DOHH2 (cell line): ENCODE results near the gene ENDOD1.

ENCODE experiments used
- H3F3A ChIP-seq: fragments of 200-600 bp; sonication (generic), shearing (Covaris generic); 2 replicates; pipeline ENCODE4 v1.6.0; 2016; ENCODE audit warnings: antibody characterized with exemption, mild to moderate bottlenecking; ENCODE audit not compliant: control insufficient read depth, insufficient read depth
- H3K27ac ChIP-seq: fragments of 200-600 bp; sonication (generic); 2 replicates; pipeline ENCODE4 v1.5.1; 2014; ENCODE audit warnings: low read depth, mild to moderate bottlenecking, low read length, moderate library complexity
- H3K27me3 ChIP-seq: fragments of 200-600 bp; sonication (generic); 2 replicates; pipeline ENCODE4 v1.6.1; 2014; ENCODE audit warnings: mild to moderate bottlenecking, low read length, mixed read lengths; ENCODE audit not compliant: control insufficient read depth
- H3K36me3 ChIP-seq: fragments of 200-600 bp; sonication (generic); 2 replicates; pipeline ENCODE4 v1.6.1; 2014; ENCODE audit warnings: mild to moderate bottlenecking, low read length, moderate library complexity, mixed read lengths; ENCODE audit not compliant: control insufficient read depth
- H3K4me1 ChIP-seq: fragments of 200-600 bp; sonication (generic); 2 replicates; pipeline ENCODE4 v1.6.1; 2014; ENCODE audit warnings: mild to moderate bottlenecking, low read length, mixed read lengths; ENCODE audit not compliant: control insufficient read depth
- H3K4me2 ChIP-seq: fragments of 200-600 bp; sonication (generic); 2 replicates; pipeline ENCODE4 v1.6.0; 2014; ENCODE audit warnings: mild to moderate bottlenecking, low read length, moderate library complexity
- H3K4me3 ChIP-seq: fragments of 200-600 bp; sonication (generic); 2 replicates; pipeline ENCODE4 v1.5.1; 2014; ENCODE audit warnings: mild to moderate bottlenecking, low read length, mixed read lengths
- H3K79me2 ChIP-seq: fragments of 200-600 bp; sonication (generic); 2 replicates; pipeline ENCODE4 v1.6.1; 2014; ENCODE audit warnings: mild to moderate bottlenecking, low read length, mixed read lengths; ENCODE audit not compliant: control insufficient read depth
- H3K9me2 ChIP-seq: fragments of 200-600 bp; sonication (generic); replicated peaks from 2 replicates; pipeline ENCODE4 v1.6.1; 2014; ENCODE audit warnings: mild to moderate bottlenecking, low read length, mixed read lengths; ENCODE audit not compliant: control insufficient read depth
- H3K9me3 ChIP-seq: fragments of 200-600 bp; sonication (generic); 2 replicates; pipeline ENCODE4 v1.6.1; 2014; ENCODE audit warnings: antibody characterized with exemption, low read length, mixed read lengths; ENCODE audit not compliant: control insufficient read depth, insufficient read depth
- H4K20me1 ChIP-seq: fragments of 200-600 bp; sonication (generic); 2 replicates; pipeline ENCODE4 v1.6.0; 2014; ENCODE audit warnings: low read depth, mild to moderate bottlenecking, antibody characterized with exemption, low read length, moderate library complexity; ENCODE audit not compliant: control insufficient read depth, insufficient read depth
- EZH2phosphoT487 ChIP-seq: fragments of 200-600 bp; sonication (generic); IDR thresholded peaks from 2 replicates; pipeline ENCODE4 v1.6.1; 2017; ENCODE audit warnings: borderline replicate concordance, mild to moderate bottlenecking, antibody characterized with exemption, low read length, moderate library complexity, mixed read lengths
- TF ChIP-seq, protein P1 (sequence below): fragments of 200-600 bp; sonication (generic); IDR thresholded peaks from one replicate; pipeline ENCODE4 v1.5.1; 2014; ENCODE audit warnings: antibody characterized with exemption, mild to moderate bottlenecking, low read depth, low read length; ENCODE audit not compliant: poor library complexity, severe bottlenecking

Gene ENDOD1

DNA sequence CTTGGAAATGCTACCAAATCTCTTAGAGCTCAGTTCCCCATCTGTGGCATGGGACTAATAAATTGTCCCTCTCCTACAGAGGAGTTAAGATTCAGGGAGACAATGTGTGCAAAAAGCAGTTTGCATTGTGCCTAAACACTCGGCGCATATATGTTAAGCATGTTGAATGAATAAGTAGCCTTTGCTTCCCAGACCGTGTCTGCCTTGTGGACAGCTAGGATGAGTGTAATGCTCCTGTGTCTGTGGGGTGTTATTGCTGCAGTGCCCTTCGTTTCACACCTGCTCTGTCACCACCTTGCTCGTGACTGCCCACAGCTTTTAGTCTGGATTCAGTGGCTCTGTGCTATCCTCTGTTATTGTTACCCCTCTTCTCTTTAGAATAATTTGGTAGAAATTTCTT lies 14.1 kb downstream of the ENDOD1 start:
- Histone ChIP-seq H3K36me3 (no peaks in the 10 kb centered on the region), H3K79me2 (no peaks in the 10 kb centered on the region; the same call in 1 of the 2 replicates), H4K20me1 (no peaks in the 10 kb centered on the region), H3K27me3 (no peaks in the 10 kb centered on the region), H3K9me3 (no peaks in the 10 kb centered on the region), H3K4me1 (peaks cover 9% of the 10 kb centered on the region), H3K27ac (no peak overlapping the region), H3K9me2 (no peaks in the 10 kb centered on the region), H3K4me3 (no peak overlapping the region), H3F3A (no peaks in the 10 kb centered on the region), H3K4me2 (no peak overlapping the region)
- TF ChIP-seq EZH2phosphoT487, result no peak
- TF ChIP-seq, protein P1, sequence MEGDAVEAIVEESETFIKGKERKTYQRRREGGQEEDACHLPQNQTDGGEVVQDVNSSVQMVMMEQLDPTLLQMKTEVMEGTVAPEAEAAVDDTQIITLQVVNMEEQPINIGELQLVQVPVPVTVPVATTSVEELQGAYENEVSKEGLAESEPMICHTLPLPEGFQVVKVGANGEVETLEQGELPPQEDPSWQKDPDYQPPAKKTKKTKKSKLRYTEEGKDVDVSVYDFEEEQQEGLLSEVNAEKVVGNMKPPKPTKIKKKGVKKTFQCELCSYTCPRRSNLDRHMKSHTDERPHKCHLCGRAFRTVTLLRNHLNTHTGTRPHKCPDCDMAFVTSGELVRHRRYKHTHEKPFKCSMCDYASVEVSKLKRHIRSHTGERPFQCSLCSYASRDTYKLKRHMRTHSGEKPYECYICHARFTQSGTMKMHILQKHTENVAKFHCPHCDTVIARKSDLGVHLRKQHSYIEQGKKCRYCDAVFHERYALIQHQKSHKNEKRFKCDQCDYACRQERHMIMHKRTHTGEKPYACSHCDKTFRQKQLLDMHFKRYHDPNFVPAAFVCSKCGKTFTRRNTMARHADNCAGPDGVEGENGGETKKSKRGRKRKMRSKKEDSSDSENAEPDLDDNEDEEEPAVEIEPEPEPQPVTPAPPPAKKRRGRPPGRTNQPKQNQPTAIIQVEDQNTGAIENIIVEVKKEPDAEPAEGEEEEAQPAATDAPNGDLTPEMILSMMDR, result no peak

DNA sequence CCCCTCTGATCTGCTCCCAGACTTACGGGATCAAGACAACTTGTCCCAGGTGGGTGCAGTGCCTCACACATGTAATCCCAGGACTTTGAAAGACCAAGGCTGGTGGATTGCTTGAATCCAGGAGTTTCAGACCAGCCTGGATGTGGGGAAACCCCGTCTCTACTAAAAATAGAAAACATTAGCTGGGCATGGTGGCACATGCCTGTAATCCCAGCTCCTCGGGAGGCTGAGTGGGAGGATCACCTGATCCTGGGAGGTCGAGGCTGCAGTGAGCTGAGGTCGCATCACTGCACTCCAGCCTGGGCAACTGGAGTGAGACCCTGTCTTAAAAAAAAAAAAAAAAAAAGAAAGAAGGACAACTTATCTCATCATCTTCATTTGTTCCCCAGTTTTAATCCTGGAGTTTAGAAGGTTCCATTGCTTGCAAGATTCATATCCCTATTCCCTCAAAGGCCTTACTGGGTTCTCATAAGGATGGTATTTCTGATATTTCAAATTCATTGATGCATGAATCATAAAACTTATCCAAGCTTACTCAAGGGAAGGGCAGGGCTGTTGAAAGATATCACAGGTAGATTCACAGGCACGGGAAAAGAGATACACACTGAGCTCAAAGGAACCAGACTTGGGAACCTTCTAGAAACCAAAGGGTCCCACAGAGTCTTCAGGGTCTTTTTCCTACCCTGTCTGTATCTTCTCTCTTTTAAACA lies 14.6 kb downstream of the ENDOD1 start:
- no peaks in the 10 kb centered on the region for H3K27me3 ChIP-seq
- H3K9me3 ChIP-seq, result no peaks in the 10 kb centered on the region
- H3K36me3 ChIP-seq, result peaks cover 2% of the 10 kb centered on the region; the same call in 1 of the 2 replicates
- H3K4me3 ChIP-seq, result no peak overlapping the region
- no peak overlapping the region for H3K27ac ChIP-seq
- H3F3A ChIP-seq, result no peaks in the 10 kb centered on the region
- TF ChIP-seq, protein P1, result no peak
- no peak for TF ChIP-seq EZH2phosphoT487
- H3K79me2 ChIP-seq, result no peaks in the 10 kb centered on the region; the same call in 1 of the 2 replicates
- H3K4me1 ChIP-seq, result peaks cover 9% of the 10 kb centered on the region
- H3K9me2 ChIP-seq, result no peaks in the 10 kb centered on the region
- no peak overlapping the region for H3K4me2 ChIP-seq
- H4K20me1 ChIP-seq, result no peaks in the 10 kb centered on the region

DNA sequence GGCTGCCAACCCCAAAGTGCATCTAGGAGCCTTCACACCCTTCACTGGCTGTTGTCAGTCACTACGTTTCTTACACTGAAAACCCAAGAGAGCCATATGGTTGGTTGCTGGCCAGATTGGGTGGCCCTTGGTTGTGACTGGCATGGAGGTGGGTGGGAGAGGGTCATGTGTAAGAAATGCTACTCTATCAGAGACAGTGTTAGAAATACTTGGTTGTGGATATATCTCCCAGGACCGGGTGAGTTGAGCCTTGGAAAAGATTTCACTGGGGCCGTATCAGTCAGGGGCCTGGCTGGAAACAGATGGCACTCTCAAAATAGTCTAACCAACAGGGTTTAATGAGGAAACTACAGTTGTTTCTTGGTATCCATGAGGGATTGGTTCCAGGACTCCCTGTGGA lies 15.2 kb downstream of the ENDOD1 start:
- H3K4me3 ChIP-seq, result no peak overlapping the region
- H3K79me2 ChIP-seq, result no peaks in the 10 kb centered on the region; the same call in 1 of the 2 replicates
- no peak overlapping the region for H3K27ac ChIP-seq
- no peaks in the 10 kb centered on the region for H3K9me2 ChIP-seq
- H3K4me1 ChIP-seq, result peaks cover 9% of the 10 kb centered on the region
- TF ChIP-seq, protein P1, result no peak
- no peak for TF ChIP-seq EZH2phosphoT487
- no peak overlapping the region for H3K4me2 ChIP-seq
- H3F3A ChIP-seq, result no peaks in the 10 kb centered on the region
- no peaks in the 10 kb centered on the region for H4K20me1 ChIP-seq
- H3K9me3 ChIP-seq, result no peaks in the 10 kb centered on the region
- no peaks in the 10 kb centered on the region for H3K27me3 ChIP-seq
- peaks cover 4% of the 10 kb centered on the region; the same call in 1 of the 2 replicates for H3K36me3 ChIP-seq
